ENCODE data around the gene INSIG1. TPM values are rescaled to one million over a fixed set of nuclear protein-coding genes. Genes with fewer than 3 reads are reported as not detected.

INSIG1 gene
- total RNA-seq: 10 to 100 TPM; 24.9 to 59.2 (median 50.3) TPM
- polyA plus RNA-seq: 10 to 100 TPM; 13.0 to 23.8 TPM

DNA sequence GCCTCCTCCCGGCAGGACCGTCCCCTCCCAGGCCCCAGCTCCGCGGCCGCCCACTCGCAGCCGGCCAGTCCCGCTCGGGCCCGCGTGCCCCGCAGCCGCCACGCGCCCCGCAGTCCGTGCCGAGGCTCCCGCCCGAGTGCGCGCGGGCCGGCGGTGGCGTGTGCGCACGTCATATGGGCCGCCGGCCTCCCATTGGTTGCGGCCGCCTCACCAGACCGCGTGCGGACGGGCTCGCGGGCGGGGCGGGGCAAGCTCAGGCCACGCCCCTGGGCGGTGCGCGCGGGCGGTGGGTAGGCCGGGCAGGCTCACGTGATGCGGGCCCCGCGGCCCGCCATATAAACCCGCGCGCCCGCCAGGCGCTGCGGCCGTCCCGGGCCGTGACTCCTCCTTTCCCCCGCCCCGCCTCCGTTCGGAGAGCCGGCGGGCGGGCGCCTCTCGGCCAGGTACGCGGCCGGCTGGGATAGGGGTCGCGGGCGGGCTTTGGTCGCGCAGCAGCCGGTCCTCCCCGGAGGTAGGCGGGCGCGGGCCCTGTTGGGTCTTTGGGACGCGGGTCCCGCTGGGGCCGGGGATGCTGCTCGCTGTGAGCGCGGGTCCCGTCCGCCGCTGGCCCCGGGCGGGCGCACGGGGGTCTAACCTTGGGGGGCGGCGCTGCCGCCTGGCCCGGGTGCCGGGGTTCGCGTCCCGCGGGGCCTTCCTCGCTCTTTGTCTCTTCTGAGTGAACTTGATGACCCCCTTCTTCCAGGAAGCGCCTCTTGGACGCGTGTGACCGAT lies at the start of gene INSIG1:
Gene INSIG1, plus strand, starts transcription at position 362 of the 771 bp plus-strand sequence. Its CDS starts 408 bp downstream, at position 770.
- intact Hi-C loops (cut with DNase I): no loop called here
- peak; percentile 72 to 86 (median 82) for ATAC-seq
- WGBS, 2 donors: 0 to 1% methylated on average over 53 to 111 of the region's 111 CpGs
- H3K9me3 ChIP-seq: no peaks in the 10 kb centered on the region
- TF ChIP-seq, protein P1, sequence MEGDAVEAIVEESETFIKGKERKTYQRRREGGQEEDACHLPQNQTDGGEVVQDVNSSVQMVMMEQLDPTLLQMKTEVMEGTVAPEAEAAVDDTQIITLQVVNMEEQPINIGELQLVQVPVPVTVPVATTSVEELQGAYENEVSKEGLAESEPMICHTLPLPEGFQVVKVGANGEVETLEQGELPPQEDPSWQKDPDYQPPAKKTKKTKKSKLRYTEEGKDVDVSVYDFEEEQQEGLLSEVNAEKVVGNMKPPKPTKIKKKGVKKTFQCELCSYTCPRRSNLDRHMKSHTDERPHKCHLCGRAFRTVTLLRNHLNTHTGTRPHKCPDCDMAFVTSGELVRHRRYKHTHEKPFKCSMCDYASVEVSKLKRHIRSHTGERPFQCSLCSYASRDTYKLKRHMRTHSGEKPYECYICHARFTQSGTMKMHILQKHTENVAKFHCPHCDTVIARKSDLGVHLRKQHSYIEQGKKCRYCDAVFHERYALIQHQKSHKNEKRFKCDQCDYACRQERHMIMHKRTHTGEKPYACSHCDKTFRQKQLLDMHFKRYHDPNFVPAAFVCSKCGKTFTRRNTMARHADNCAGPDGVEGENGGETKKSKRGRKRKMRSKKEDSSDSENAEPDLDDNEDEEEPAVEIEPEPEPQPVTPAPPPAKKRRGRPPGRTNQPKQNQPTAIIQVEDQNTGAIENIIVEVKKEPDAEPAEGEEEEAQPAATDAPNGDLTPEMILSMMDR (IDR thresholded peaks at IDR 0.05): no peak
- H3K27me3 ChIP-seq: no peaks in the 10 kb centered on the region
- H3K27ac ChIP-seq: peak within 1 kb of the TSS; percentile 80 to 98 (median 87)
- H3K4me1 ChIP-seq: peaks cover 10 to 29% (median 17%) of the 10 kb centered on the region in 3 donors
- no peaks in the 10 kb centered on the region for H3K36me3 ChIP-seq
- peak; percentile 86 to 98 (median 96) for DNase-seq
- FAIRE-seq: no peak
- H3K4me3 ChIP-seq: peak within 1 kb of the TSS; percentile 76 to 99 (median 94)

DNA sequence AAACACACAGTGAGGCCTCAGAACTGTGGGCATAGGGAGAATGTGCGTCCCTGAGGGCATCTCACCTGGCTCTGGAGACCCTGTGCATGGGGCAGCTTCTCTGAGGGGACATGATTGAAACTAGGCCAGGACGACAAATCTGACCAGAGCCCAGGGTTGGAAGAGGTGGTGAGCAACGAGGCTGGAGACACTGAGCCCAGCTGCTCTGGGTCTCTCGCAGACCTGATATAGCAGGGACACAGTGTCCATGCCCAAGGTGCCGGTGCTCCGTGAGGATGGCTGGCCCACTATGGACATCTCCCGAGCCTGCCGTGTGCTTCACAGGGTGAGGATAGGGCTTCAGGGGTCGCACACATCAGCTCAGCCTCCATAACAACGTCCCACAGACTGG lies 49.3 kb upstream of the INSIG1 start:
- WGBS, 2 donors: 86 to 90% methylated on average over 10 of the region's 10 CpGs
- FAIRE-seq (no peak), ATAC-seq (no peak), DNase-seq (no peak)
- Histone ChIP-seq H3K4me3 (no peak overlapping the region), H3K27ac (no peak overlapping the region), H3K27me3 (no peaks in the 10 kb centered on the region), H3K9me3 (no peaks in the 10 kb centered on the region), H3K4me1 (peaks cover 0 to 11% (median 0%) of the 10 kb centered on the region in 3 donors), H3K36me3 (no peaks in the 10 kb centered on the region)
- intact Hi-C loops (cut with DNase I): loop anchor here in 1 of 3 donors (5.0 kb wide), 1 partner anchor 61 kb away; no protein-coding TSS in a partner anchor
- TF ChIP-seq, protein P1 (IDR thresholded peaks at IDR 0.05): no peak

DNA sequence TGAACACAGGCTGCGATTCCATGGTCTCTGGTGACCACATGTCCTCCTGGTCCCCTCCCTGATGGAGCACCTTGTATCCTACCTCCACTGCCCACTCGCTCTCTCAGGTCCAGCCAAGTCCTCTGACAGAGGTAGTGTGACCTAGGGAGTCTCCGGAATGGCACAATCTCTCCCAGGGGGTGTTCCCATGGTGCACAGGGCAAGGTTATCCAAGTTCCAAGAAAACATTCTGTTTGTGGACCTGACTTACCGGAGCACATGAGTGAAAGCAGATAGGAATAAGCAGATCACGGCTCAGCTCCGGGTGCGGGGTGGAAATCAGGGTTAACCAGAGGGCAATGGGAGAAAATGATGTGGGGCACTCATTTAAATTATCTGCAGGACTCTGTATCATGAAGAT lies 45.8 kb upstream of the INSIG1 start:
- TF ChIP-seq, protein P1 (IDR thresholded peaks at IDR 0.05): no peak
- peak overlapping the region in 2 of 4 donors; percentile 46 to 47 for H3K4me3 ChIP-seq
- no peaks in the 10 kb centered on the region for H3K27me3 ChIP-seq
- no peaks in the 10 kb centered on the region for H3K36me3 ChIP-seq
- ATAC-seq (peak; percentile 32 to 52 (median 38)), FAIRE-seq (no peak), DNase-seq (peak in 2 of 6 donors; percentile 64 to 65)
- no peaks in the 10 kb centered on the region for H3K9me3 ChIP-seq
- peak overlapping the region; percentile 72 to 88 (median 72) for H3K27ac ChIP-seq
- peaks cover 13 to 28% (median 15%) of the 10 kb centered on the region in 3 donors for H3K4me1 ChIP-seq
- 33 to 35% methylated on average over 7 of the region's 7 CpGs for WGBS, 2 donors
- intact Hi-C loops (cut with DNase I): no loop called here

DNA sequence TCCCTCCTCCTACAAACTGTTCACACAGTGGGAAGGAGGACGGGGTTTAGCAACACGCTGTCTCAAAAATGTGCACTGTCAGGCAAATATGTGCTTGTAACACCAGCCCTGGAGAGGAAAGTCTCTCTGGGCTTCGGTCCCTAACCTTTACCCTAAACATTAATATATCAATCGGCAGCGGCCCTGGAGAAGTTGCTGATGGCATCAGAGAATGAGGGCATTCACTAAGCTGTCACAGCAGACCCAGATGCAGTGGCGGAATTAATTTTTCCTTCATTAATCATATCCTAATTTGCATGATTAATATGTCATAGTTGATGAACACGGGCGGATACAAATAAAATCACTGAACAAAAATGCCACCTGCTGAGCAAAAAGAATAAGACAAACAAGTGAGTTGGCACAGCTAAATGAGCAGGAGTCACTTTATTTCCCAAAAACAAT lies 45.2 kb upstream of the INSIG1 start:
- FAIRE-seq: no peak
- H3K27me3 ChIP-seq: no peaks in the 10 kb centered on the region
- 13 to 20% methylated on average over 8 of the region's 8 CpGs for WGBS, 2 donors
- peak overlapping the region in 3 of 4 donors; percentile 13 to 47 (median 46) for H3K4me3 ChIP-seq
- no peaks in the 10 kb centered on the region for H3K36me3 ChIP-seq
- DNase-seq: no peak
- H3K4me1 ChIP-seq: peaks cover 15 to 35% (median 21%) of the 10 kb centered on the region in 3 donors
- H3K9me3 ChIP-seq: no peaks in the 10 kb centered on the region
- TF ChIP-seq, protein P1 (IDR thresholded peaks at IDR 0.05): no peak
- H3K27ac ChIP-seq: peak overlapping the region; percentile 72 to 88 (median 72)
- intact Hi-C loops (cut with DNase I): no loop called here
- peak; percentile 4 to 26 (median 10) for ATAC-seq
